DOHH2 (cell line): ENCODE data around the gene LGI2.

Experiments
- CTCF ChIP-seq: fragments of 200-600 bp; sonication (generic); IDR thresholded peaks from one replicate; pipeline ENCODE4 v1.5.1; 2014; ENCODE audit warnings: antibody characterized with exemption, mild to moderate bottlenecking, low read depth, low read length; ENCODE audit not compliant: poor library complexity, severe bottlenecking
- EZH2phosphoT487 ChIP-seq: fragments of 200-600 bp; sonication (generic); IDR thresholded peaks from 2 replicates; pipeline ENCODE4 v1.6.1; 2017; ENCODE audit warnings: borderline replicate concordance, mild to moderate bottlenecking, antibody characterized with exemption, low read length, moderate library complexity, mixed read lengths

GRCh38 chr4:25000639-25001038, 30.1 kb downstream of the LGI2 start:
- TF ChIP-seq CTCF = no peak
- TF ChIP-seq EZH2phosphoT487 = no peak
